D721Med (cell line): ENCODE results near the gene CARD9.

Experiments
- DNase-seq: peaks from one replicate; pipeline ENCODE4 v3.0.0; 2011; ENCODE audit warnings: low spot score; ENCODE audit not compliant: insufficient read length
- FAIRE-seq: peaks from 2 replicates; lab custom pipeline; 2011; peaks lifted over from hg19 to GRCh38; lab: Jason Lieb, UNC
- CTCF ChIP-seq: IDR thresholded peaks from 2 replicates; pipeline ENCODE4 v1.5.1; 2012; ENCODE audit warnings: mild to moderate bottlenecking, control low read depth; ENCODE audit not compliant: insufficient read depth; ENCODE audit errors: missing control alignments

CARD9 gene

GRCh38 chr9:136346157-136346481 is 27.4 kb downstream of the CARD9 start:
- FAIRE-seq (no peak), DNase-seq (no peak)
- TF ChIP-seq CTCF, result no peak

- no peak for FAIRE-seq
- no peak for TF ChIP-seq CTCF
- no peak for DNase-seq
Observed at GRCh38 chr9:136345281-136346156, 27.9 kb downstream of the CARD9 start.

- no peak for TF ChIP-seq CTCF
- DNase-seq, result no peak
- no peak for FAIRE-seq
Observed at GRCh38 chr9:136344544-136345280, 28.8 kb downstream of the CARD9 start.

GRCh38 chr9:136343884-136344269 is 29.6 kb downstream of the CARD9 start:
- DNase-seq, result no peak
- TF ChIP-seq CTCF, result no peak
- no peak for FAIRE-seq

- no peak for TF ChIP-seq CTCF
- DNase-seq (no peak), FAIRE-seq (no peak)
Observed at GRCh38 chr9:136343121-136343883, 30.2 kb downstream of the CARD9 start.

GRCh38 chr9:136342181-136343120 is 31.0 kb downstream of the CARD9 start:
- DNase-seq (no peak), FAIRE-seq (no peak)
- no peak for TF ChIP-seq CTCF
